Lung (tissue), 12 donors: Measurements from ENCODE around the gene SLC28A1. TPM values are rescaled to one million over a fixed set of nuclear protein-coding genes. Genes with fewer than 3 reads are reported as not detected.
A peak's percentile ranks its signal among the peaks of the same experiment; 100 is the strongest.

ENCODE experiments used
- ATAC-seq: fragments of 200-7000 bp; cut with Tn5 transposase; one replicate; pipeline ENCODE4 v1.9.1; 2020; ENCODE audit warnings: moderate number of reproducible peaks; ENCODE audit not compliant: insufficient read depth, low FRiP score
- DNase-seq, 3 donors: peaks; one replicate each; pipeline ENCODE4 v3.0.0-alpha.2; 2013 to 2017
- H3K27ac ChIP-seq, 2 donors: one replicate each; pipeline ENCODE4 v1.5.1; 2013; ENCODE audit warnings: mild to moderate bottlenecking in 2 of 2, moderate library complexity in 2 of 2, control low read depth in 1 of 2, inconsistent platforms in 1 of 2, low read depth in 1 of 2, low read length in 1 of 2
- H3K27me3 ChIP-seq, 3 donors: one replicate each; pipeline ENCODE4 v1.5.1; 2013; ENCODE audit warnings: low read length in 2 of 3; ENCODE audit not compliant: control insufficient read depth in 3 of 3, insufficient read depth in 3 of 3
- H3K36me3 ChIP-seq, 4 donors: one replicate each; pipeline ENCODE4 v1.5.1; 2013; ENCODE audit warnings: low read length in 4 of 4, mild to moderate bottlenecking in 1 of 4, moderate library complexity in 1 of 4; ENCODE audit not compliant: control insufficient read depth in 4 of 4, insufficient read depth in 4 of 4
- H3K4me1 ChIP-seq, 5 donors: one replicate each; pipeline ENCODE4 v1.5.1; 2013; ENCODE audit warnings: low read length in 5 of 5, mild to moderate bottlenecking in 2 of 5, moderate library complexity in 1 of 5; ENCODE audit not compliant: control insufficient read depth in 5 of 5, insufficient read depth in 5 of 5
- H3K4me3 ChIP-seq: one replicate; pipeline ENCODE4 v1.5.1; 2013; ENCODE audit warnings: mild to moderate bottlenecking, control low read depth, moderate library complexity
- H3K9ac ChIP-seq, 2 donors: one replicate each; pipeline ENCODE4 v1.5.1; 2013; ENCODE audit warnings: low read length in 2 of 2, control low read depth in 1 of 2; ENCODE audit not compliant: insufficient read depth in 1 of 2
- H3K9me3 ChIP-seq, 4 donors: one replicate each; pipeline ENCODE4 v1.5.1; 2013; ENCODE audit warnings: low read length in 3 of 4, mild to moderate bottlenecking in 1 of 4, moderate library complexity in 1 of 4; ENCODE audit not compliant: control insufficient read depth in 4 of 4, insufficient read depth in 3 of 4
- CTCF ChIP-seq: IDR thresholded peaks from 2 replicates; pipeline ENCODE4 v1.5.1; 2012; ENCODE audit warnings: mild to moderate bottlenecking; ENCODE audit errors: control extremely low read depth, extremely low read depth
- WGBS, 2 donors: extraction: QIAGEN DNeasy Blood & Tissue Kit; methylation state at CpG; one replicate each; pipeline ENCODE4 v1.1.7; 2013; 5-methylcytosine and 5-hydroxymethylcytosine counted together
- polyA plus RNA-seq, 2 donors: library from polyadenylated mRNA; stranded (reverse); fragments of 200-250 nt; gene quantifications; one replicate each; pipeline ENCODE4 v1.2.1, GENCODE V29; 2013
- total RNA-seq, 2 donors: library from RNA; depleted of rRNA in 1 of 2; stranded (reverse); fragments of >200 nt in 1 of 2; gene quantifications; one replicate each; pipeline ENCODE4 v1.2.1, GENCODE V29; 2014 to 2021
- donor health status: control.
- donor health status: control.
- donor health status: Bipolar disorder and iron deficiency.
- donor health status: healthy.
- donor health status: DM: yes; HTN: yes; CAD: no.

The SLC28A1 gene
- total and polyA plus RNA-seq, 4 donors, result 0.06 TPM; not detected in 3

DNA sequence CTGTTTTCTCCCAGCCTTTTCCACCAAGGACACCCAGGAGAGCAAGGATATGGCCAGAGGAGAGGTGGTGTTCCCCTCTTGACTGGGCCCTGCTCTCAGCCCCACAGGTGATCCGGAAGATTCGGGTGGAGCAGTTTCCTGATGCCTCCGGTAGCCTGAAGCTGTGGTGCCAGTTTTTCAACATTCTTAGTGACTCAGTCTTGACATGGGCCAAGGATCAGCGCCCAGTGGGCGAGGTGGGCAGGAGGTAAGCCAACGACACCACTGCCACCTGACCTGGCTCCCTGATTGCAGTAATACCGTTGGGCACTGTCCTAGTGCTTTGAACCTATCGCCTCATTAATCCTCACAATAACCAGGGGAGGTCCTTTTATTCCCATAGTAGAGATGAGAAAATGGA, 25.3 kb upstream of the SLC28A1 start:
- Histone ChIP-seq H3K9ac (no peak overlapping the region), H3K4me1 (peaks cover 0 to 9% (median 0%) of the 10 kb centered on the region in 5 donors), H3K4me3 (no peak overlapping the region), H3K36me3 (peaks cover 0 to 13% (median 0%) of the 10 kb centered on the region in 4 donors), H3K27ac (no peak overlapping the region), H3K27me3 (no peaks in the 10 kb centered on the region), H3K9me3 (no peaks in the 10 kb centered on the region)
- ATAC-seq (peak; percentile 77), DNase-seq (no peak)
- 73 to 84% methylated on average over 8 of the region's 8 CpGs for WGBS, 2 donors
- TF ChIP-seq CTCF, result no peak

DNA sequence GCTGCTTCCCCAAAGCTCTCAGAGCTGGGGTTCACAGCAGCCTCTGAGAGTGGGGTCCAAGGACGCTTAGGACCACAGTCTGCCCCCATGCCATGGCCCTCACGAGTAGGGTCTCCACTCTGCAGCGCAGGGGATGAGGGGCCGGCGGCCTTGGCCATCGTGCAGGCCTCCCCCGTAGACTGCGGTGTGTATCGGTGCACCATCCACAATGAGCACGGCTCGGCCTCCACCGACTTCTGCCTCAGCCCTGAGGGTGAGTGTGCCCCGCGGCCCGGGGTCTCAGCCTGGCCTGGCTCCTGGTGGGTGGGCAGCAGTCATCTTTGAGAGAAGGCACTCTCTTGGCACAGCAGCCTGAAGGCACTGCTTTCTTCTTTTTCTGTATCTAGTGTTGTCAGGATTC, 24.8 kb upstream of the SLC28A1 start:
- 95 to 98% methylated on average over 15 of the region's 15 CpGs for WGBS, 2 donors
- H3K27ac ChIP-seq, result no peak overlapping the region
- ATAC-seq, result no peak

DNA sequence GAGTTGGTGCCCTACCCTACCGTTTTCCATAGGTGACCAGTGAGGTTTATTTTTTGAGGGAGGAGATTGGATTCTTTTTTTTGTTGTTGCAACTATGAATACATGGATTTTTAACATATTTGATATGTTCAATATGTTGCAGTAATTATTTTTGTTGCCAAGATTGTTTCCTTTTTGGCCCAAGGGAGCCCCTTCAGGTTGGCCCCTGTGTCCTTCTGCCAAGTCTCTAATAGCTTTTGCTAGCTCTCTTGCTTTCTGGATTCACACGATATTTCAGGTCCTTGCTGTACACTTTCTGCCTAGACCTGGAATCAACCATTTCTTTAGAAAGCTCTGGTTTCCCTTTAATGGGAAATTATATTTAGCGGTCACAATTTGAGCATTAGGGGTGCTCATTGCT, 22.7 kb upstream of the SLC28A1 start:
- Histone ChIP-seq H3K36me3 (peaks cover 0 to 12% (median 0%) of the 10 kb centered on the region in 4 donors), H3K27me3 (no peaks in the 10 kb centered on the region), H3K4me1 (peaks cover 0 to 9% (median 0%) of the 10 kb centered on the region in 5 donors), H3K4me3 (no peak overlapping the region), H3K9me3 (no peaks in the 10 kb centered on the region), H3K27ac (no peak overlapping the region), H3K9ac (no peak overlapping the region)
- peak in 2 of 3 donors; percentile 27 to 31 for DNase-seq
- no peak for ATAC-seq
- TF ChIP-seq CTCF, result no peak
- 89 to 97% methylated on average over 3 of the region's 3 CpGs for WGBS, 2 donors

More for the DNA sequence above, 24.8 kb upstream of the SLC28A1 start:
- Histone ChIP-seq H3K4me3 (no peak overlapping the region), H3K4me1 (peaks cover 0 to 12% (median 0%) of the 10 kb centered on the region in 5 donors), H3K9me3 (no peaks in the 10 kb centered on the region), H3K27me3 (no peaks in the 10 kb centered on the region), H3K9ac (no peak overlapping the region), H3K36me3 (peaks cover 0 to 15% (median 0%) of the 10 kb centered on the region in 4 donors)
- no peak for DNase-seq
- TF ChIP-seq CTCF, result no peak
